GM18951 (cell line): ENCODE results near the gene PAQR4.
A peak's percentile ranks its signal among the peaks of the same experiment; 100 is the strongest.

Experiments
- POLR2A ChIP-seq: IDR thresholded peaks from 4 replicates; pipeline ENCODE4 v1.6.1; 2011; ENCODE audit warnings: mild to moderate bottlenecking; ENCODE audit not compliant: insufficient read length, insufficient read depth; ENCODE audit errors: extremely low read depth
- in situ Hi-C: fragments of 300-500 bp; cut with MboI; formaldehyde crosslinking; loops from one replicate; pipeline ENCODE4 v1.12.0; 2022; ENCODE audit warnings: low sequenced_read_pairs, mixed read lengths, inconsistent platforms; ENCODE audit not compliant: unreplicated experiment

The PAQR4 gene

GRCh38 chr16:2985462-2985861 lies 16.3 kb downstream of the PAQR4 start:
- no peak for TF ChIP-seq POLR2A
- in situ Hi-C loops = no loop called here

DNA sequence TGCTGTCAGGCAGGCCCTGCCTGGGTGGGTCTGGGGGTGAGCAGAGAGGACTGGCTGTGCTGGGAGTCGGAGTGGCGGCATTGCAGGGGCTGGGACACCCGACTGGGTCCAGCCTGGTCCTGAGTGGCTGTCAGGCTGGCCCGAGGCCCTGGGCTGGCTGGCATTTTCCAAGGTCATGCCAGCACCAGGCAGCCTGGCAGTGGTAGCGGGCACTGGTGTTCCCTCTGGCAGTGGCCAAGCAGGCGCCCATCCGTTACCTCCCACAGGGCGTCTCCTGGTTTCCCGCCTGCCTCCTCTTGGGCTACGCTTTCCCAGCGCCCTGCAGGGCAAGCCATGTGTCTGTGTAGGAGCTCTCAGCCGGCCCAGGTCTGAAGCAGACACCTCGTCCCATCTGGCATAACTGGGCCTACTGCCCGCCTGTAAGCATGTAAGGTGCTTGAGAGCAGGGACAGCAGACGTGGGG lies 16.8 kb downstream of the PAQR4 start:
- in situ Hi-C loops = no loop called here
- no peak for TF ChIP-seq POLR2A

GRCh38 chr16:2986623-2987188 lies 17.6 kb downstream of the PAQR4 start:
- no peak for TF ChIP-seq POLR2A
- in situ Hi-C loops = no loop called here

- in situ Hi-C loops = no loop called here
- TF ChIP-seq POLR2A = no peak
These were observed 18.1 kb downstream of the PAQR4 start for GRCh38 chr16:2987286-2987685.

- TF ChIP-seq POLR2A = no peak
- in situ Hi-C loops = no loop called here
These were observed 18.7 kb downstream of the PAQR4 start for GRCh38 chr16:2987833-2988232.

DNA sequence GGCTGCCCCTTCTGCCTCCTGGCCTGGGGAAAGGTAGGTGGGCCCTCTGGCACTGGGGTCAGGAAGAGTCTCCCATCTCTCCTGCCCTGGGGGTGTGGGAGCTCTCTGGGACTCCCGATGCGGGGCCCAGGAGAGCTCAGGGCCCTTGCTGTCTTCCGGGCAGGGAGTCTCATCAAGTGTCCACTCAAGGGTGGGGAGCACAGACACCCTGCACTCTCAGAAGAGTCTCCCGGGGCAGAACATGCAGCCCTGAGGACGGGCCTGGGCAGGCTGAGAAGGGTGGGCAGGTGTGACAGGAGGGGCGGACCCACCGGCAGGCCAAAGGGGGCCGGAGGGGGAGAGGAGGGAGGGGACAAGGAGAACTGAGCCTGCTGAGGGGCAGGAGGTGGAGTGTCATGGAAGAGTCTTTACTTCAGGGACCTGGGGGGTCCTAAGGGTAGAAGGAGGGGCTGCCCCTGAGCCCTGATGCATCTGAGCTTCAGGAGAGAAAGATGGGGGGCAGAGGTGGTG lies 19.5 kb downstream of the PAQR4 start:
- in situ Hi-C loops = no loop called here
- no peak for TF ChIP-seq POLR2A

GRCh38 chr16:2990891-2991290 lies 21.7 kb downstream of the PAQR4 start:
- TF ChIP-seq POLR2A = no peak
- in situ Hi-C loops = no loop called here

- in situ Hi-C loops = no loop called here
- no peak for TF ChIP-seq POLR2A
These were observed 22.6 kb downstream of the PAQR4 start for GRCh38 chr16:2991566-2992261.

DNA sequence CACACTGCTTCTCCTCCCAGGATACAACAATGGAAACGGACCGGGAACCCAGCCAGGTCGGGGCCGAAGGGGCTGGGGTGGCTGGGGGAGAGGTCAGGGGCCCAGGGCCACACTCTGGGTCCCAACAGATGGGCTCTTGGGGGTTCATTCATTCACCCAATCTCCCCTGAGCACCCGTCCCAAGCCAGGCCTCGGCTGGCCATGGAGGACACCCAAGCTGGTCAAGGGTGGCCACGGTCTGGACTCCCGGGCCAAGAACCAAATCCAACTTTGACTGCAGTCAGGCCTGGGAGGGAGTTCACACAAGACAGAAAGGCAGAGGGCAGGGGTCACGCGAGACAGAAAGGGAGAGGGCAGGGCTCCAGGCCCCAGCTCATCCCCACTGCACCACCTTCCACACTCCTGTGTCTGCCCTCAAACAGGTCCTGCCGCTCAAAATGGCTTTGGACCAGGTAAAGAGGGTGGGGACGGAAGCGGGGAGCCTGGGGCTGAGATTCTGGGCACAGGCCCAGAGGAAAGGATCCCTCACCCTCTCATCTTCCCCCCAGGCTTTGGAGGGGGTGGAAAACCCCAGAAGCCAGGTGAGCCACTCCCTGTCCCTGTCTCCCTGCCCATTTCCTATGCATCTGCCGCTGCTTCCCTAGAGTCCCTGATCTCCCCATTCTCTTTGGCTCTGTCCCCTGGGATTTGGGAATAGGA lies 23.4 kb downstream of the PAQR4 start:
- in situ Hi-C loops = no loop called here
- TF ChIP-seq POLR2A = no peak

- in situ Hi-C loops = no loop called here
- TF ChIP-seq POLR2A = no peak
These were observed 27.1 kb downstream of the PAQR4 start for GRCh38 chr16:2996298-2996697.

DNA sequence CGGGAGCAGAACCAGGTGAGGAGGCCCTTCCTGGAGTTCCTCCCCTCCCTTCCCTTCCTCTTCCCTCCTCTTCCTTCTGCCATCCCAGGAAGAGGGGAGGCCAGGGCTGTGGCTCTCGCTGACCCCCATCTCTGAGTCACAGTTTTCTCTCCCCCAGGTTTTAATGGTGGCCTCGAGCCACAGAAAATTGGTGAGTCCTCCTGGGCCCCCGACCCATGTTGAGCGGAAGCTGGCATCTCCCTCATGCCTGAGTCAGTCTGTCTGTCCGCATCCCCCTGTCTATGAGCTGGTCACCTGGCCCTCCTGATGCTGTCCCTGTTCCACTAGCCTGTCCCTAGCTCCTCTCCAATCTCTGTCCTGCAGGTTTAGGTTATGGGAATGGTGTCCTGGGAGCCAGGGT lies 30.8 kb downstream of the PAQR4 start:
- in situ Hi-C loops = no loop called here
- no peak for TF ChIP-seq POLR2A

- in situ Hi-C loops = no loop called here
- no peak for TF ChIP-seq POLR2A
These were observed 31.4 kb downstream of the PAQR4 start for GRCh38 chr16:3000540-3000939.

DNA sequence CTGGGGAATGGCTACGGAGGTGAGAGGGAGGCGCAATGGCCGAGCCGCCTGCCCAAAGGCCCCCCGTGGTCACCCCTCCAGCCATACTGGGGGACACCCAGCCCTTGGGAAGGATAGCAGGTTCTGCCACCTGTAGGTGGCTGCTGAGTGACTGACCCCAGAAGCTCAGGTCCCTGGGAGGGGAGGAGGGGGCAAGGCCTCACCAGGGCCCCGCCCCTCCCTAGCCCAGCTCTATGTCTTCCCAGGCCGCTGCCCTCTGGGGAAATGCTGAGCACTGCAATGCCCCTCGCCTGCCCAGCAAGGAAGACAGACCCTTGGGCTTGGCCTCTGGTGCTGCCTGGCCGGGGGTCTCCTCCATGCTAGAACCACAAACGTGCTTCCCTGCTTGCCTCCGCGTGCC lies 32.2 kb downstream of the PAQR4 start:
- no peak for TF ChIP-seq POLR2A
- in situ Hi-C loops = no loop called here

DNA sequence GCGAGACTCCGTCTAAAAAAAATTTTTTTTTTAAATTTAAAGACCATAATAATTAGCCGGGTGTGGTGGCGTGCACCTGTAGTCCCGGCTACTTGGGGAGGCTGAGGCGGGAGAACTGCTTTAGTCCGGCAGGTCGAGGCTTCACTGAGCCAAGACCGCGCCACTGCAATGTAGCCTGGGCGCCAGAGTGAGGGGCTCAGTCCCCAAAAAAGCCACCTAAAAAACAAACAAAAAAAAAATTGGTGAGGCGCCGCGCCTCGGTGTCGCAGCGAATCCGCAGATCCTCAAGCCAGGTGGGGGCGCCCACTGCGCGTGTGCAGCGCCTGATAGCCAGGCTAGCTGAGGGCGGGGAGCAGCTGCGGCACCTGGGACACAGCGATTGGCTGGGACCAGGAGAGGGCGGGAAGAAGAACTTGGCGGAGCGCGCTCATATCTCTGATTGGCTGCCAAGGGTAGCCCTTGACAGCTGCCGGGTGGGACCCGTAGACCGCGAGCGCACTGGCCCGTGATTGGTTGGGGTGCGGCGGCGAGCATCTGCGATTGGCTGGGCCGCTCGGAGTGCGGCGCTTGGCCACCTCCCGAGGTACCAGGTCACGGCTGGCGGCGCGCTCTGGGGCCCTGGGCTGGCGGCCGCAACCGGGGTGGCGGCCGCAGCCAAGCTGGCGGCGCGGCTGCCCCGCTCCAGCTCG lies 34.6 kb downstream of the PAQR4 start:
- peak; percentile 35 for TF ChIP-seq POLR2A

GRCh38 chr16:3004319-3004718 lies 35.2 kb downstream of the PAQR4 start:
- in situ Hi-C loops = no loop called here
- TF ChIP-seq POLR2A = no peak

More for the DNA sequence above, 34.6 kb downstream of the PAQR4 start:
- in situ Hi-C loops = no loop called here
